ENCODE measurements around the gene PCSK5.

PCSK5 gene

GRCh38 chr9:76213751-76214150, 323.3 kb downstream of the PCSK5 start:
- no peak for DNase-seq

- DNase-seq, result no peak
Observed at GRCh38 chr9:76215066-76215465, 324.6 kb downstream of the PCSK5 start.

- DNase-seq, result peak; percentile 27
Observed at GRCh38 chr9:76216161-76216649, 325.7 kb downstream of the PCSK5 start.

GRCh38 chr9:76218117-76218885, 327.8 kb downstream of the PCSK5 start:
- no peak for DNase-seq

- DNase-seq, result peak; percentile 4
Observed at GRCh38 chr9:76218886-76219445, 328.5 kb downstream of the PCSK5 start.

- peak; percentile 10 for DNase-seq
Observed at GRCh38 chr9:76219560-76220151, 329.2 kb downstream of the PCSK5 start.

DNA sequence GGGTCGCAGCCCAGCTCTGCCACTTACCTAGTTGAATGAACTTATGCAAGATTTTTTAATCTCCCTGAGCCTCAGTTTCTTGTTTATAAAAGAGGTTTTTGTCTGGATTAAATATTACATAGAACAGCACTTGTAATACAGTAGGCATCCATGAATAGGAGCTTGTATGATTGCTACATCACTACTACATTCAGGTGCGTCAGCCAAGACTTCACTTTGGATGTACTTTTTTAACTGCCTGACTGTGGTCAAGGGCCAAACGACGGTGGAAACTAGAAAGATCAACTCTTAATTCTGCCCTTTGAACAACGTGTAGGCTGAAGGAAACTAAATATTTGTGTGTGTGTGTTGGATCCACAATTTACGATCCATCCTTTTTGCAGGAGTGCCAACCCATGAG, 330.9 kb downstream of the PCSK5 start:
- no peak for DNase-seq

DNA sequence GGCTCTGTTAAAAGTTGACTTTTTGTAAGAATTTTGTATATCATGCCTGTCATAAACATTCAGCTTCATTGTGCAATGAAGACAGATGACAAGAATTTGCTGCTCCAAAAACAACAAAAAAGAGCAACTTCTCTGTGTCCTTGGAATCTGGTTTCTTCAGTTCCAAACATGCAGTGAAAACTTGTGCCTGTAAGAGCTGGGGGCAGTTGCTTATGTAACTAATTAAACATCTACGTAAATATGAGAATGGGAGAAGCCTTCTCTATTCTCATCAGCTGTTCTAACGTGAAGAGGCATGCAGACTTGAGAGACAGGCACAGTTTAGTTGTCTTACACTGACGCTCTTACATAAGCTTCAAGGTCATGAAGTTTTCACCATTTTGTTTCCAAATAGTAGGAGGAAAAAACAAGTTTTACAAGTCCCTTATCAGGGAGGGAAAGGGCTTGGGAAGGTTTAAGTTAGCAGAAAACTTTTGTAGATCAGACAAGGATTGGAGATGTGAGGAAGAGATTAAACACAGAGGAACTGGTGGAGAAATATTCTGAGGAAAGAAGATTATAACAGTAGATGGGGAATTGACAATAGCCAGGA, 333.4 kb downstream of the PCSK5 start:
- DNase-seq, result no peak

DNA sequence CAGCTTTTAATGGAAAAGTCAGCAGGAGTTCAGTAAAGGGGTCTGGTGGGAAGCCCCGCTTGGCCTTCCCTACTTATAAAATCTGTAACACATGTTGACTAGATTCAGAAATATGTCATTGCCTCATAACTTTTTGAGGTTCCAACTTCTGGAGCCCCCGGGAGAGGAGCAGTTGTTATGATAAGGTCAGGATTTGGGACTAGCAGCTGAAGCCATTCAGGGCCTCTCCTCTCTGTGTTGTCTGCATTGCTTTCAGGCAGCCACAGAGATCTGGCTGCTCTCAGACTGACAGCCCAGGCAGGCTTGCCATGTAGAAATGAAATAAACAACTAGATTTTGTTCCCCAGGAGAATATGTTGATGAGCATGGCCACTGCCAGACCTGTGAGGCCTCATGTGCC, 336.7 kb downstream of the PCSK5 start:
- DNase-seq, result no peak

DNA sequence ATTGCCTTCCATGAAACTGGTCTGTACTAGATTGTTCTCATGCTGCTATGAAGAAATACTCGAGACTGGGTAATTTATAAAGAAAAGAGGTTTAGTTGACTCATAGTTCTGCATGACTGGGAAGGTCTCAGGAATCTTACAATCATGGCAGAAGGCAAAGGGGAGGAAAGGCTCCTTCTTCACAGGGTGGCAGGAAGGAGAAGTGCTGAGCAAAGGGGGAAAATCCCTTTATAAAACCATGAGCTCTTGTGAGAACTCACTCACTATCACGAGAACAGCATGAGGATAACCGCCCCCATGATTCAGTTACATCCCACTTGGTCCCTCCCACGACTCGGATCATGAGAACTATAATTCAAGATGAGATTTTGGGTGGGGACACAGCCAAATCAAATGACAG, 340.5 kb downstream of the PCSK5 start:
- no peak for DNase-seq

GRCh38 chr9:76232861-76233489, 342.5 kb downstream of the PCSK5 start:
- no peak for DNase-seq

- no peak for DNase-seq
Observed at GRCh38 chr9:76240578-76240977, 350.1 kb downstream of the PCSK5 start.

GRCh38 chr9:76245518-76245917, 355.0 kb downstream of the PCSK5 start:
- DNase-seq, result peak; percentile 16

DNA sequence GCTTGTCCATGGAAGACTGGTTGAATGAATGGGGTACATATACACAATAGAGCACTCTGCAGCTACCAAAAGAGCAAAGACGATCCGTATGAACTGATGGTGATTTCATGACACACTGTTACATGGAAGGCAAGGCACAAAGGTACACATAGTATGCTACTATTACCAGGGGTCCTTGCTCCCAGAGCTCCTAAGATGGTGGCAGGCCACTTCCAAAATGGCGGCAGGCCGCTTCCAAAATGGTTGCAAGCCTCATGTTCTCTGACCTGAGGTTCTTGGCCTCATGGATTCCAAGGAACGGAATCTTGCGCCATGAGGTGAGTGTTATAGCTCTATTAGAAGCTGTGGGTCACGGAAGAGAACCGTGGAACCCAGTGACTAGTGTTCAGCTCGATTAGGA, 356.2 kb downstream of the PCSK5 start:
- no peak for DNase-seq

GRCh38 chr9:76247426-76247825, 357.0 kb downstream of the PCSK5 start:
- no peak for DNase-seq

DNA sequence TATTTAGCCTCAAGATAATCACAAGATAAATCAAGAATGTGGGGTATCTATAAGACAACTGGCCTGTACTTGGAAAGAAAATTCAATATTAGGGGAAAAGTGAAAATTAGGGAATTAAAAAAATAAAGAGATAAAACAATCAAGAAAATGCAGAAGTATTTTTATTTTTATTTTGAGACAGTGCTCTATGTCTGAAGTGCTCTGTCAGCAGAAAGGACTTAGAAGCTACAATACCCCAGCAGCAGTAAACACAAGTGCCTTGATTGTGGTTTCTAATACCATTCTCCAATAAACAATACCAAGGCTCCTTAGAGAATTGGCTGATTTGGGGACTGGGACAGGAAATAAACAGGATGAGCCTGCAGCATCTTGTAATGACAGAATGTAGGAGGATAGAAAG, 358.8 kb downstream of the PCSK5 start:
- no peak for DNase-seq

GRCh38 chr9:76255781-76256455, 365.4 kb downstream of the PCSK5 start:
- DNase-seq, result peak; percentile 14

- DNase-seq, result no peak
Observed at GRCh38 chr9:76257311-76257710, 366.8 kb downstream of the PCSK5 start.

DNA sequence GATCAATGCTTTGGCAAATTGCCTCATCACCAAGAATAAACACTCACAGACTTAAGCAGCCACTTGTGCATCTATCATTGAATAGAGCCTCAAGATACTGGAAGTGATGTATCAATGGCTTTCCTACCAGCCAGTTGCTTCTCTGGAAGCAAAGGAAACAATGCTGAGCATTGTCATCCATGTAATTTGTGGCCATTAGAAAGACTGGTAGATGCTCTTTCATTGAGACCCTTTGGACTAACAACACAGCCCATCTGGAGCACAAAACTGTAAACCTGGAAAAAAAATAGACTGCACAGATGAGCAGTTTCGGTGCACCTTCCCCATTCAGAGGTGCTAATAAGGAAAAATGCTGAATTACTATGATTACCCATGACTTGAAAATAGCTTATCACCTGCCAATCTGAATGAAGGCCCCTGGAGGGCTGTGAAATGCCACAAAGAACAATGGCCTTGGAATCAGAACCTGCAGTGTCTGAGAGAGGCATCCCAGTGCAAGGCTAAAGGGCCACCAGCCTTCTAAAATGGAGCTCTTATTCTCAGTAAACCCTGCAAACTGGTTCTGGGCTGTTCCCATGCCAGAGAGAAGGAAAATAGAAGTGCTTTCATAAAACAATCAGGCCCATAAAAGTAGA, 376.3 kb downstream of the PCSK5 start:
- DNase-seq, result no peak

DNA sequence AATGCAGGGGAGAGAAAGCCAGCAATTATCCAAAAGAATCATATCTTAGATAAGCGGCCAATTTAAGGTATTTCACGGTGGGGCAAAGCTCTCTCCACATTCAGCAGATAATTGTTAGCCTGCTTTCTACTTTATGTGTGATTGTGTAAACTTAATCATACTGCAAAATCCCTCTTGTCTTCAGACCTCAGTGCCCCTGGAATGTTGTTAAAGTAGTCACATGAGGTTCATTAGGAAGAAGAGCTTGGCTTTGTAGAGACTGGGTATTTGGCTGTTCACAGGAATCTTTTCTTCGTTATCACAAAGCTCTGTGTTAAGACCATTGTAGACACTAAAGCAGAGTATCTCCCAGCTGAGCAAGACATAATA, 376.8 kb downstream of the PCSK5 start:
- no peak for DNase-seq

DNA sequence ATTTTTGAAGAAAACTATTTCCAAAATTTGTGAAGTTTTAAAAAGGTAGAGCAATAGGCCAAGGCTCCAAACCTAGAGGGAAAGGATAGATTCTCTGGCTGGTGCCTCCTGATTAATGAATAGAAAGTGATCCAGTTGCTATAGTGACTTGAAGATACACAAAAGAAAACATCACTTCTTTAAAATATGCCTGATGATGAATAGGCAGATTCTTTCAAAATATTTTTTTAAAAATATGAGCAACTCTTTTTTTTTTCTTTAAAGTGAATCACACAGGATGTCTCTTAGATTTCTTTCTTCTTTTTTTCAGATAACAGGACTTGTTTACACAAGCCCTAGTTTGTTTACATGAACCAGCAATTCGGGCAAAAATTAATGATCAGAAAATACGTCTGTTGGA, 379.3 kb downstream of the PCSK5 start:
- no peak for DNase-seq

DNA sequence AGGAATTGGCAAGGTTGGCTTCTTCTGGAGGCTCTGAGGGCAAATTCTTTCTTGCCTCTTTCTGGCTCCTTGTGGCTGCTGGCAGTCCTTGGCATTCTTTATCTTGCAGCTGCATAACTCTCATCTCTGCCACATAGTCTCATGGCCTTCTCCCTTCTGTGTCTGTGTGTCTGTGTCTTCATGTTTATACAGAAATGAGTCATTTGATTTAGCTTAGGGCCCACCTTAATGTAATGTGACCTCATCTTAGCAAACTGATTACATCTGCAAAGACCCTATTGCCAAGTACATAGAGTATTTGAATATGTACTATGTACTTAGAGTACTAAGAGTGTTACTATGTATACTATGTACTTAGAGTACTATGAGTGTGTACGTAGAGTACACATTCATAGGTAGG, 381.3 kb downstream of the PCSK5 start:
- no peak for DNase-seq
